ENCODE results near the gene WDR7. TPM values are rescaled to one million over a fixed set of nuclear protein-coding genes. Genes with fewer than 3 reads are reported as not detected.

The WDR7 gene
- total and polyA plus RNA-seq, 2 experiments from 2014 or later, result 7.0 to 14.8 TPM

DNA sequence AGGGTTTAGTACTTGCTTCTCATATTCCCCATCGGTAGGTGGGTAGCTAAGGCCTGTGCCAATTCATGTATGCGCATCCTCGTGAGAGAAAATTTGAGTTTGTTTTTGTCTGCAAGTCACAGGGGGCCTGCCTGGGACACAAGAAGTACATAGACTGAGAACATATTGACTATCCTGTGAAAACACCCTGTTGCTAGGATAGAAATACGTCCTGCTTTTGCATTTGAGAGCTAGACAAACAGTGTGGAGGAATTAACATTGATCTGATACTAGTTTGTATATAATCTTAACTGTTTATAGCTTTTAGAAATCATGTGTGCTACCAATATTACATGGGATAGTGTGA lies 10.9 kb downstream of the WDR7 start:
- no peaks in the 10 kb centered on the region for H4K20me1 ChIP-seq (replicated peaks; ENCODE audit: insufficient read depth)
- no peaks in the 10 kb centered on the region for H3K27me3 ChIP-seq (ENCODE audit: insufficient read depth)
- Mint-ChIP-seq H3K4me3 (no peak overlapping the region), H3K27ac (no peak overlapping the region), H3K36me3 (ENCODE audit: low read depth) (no peaks in the 10 kb centered on the region), H3K27me3 (ENCODE audit: insufficient read depth, low read depth, poor library complexity) (peaks cover under 1% of the 10 kb centered on the region), H3K9me3 (no peaks in the 10 kb centered on the region), H3K4me1 (peaks cover 10% of the 10 kb centered on the region)
- H3K36me3 ChIP-seq (ENCODE audit: insufficient read depth), result no peaks in the 10 kb centered on the region
- no peak overlapping the region for H3K4me3 ChIP-seq
- H3K79me2 ChIP-seq (replicated peaks; ENCODE audit: insufficient read depth), result peaks cover 57% of the 10 kb centered on the region
- DNase-seq (ENCODE audit: low spot score) (no peak), ATAC-seq (no peak)
- no peak for TF ChIP-seq ZNF331 (CRISPR knock-in tag; IDR thresholded peaks at IDR 0.05; ENCODE audit: low read depth)
- no peak for TF ChIP-seq CREB1 (CRISPR knock-in tag; IDR thresholded peaks at IDR 0.05; ENCODE audit: low read depth)
- TF ChIP-seq NANOG (IDR thresholded peaks at IDR 0.05; ENCODE audit: borderline replicate concordance), result no peak
- no peak for TF ChIP-seq ZNF114 (CRISPR knock-in tag; IDR thresholded peaks at IDR 0.05)
- TF ChIP-seq EZH2phosphoT487 (IDR thresholded peaks at IDR 0.05; ENCODE audit: unreplicated experiment), result no peak
- TF ChIP-seq POLR2AphosphoS5 (IDR thresholded peaks at IDR 0.05; ENCODE audit: low read depth), result no peak
- TF ChIP-seq, protein P1, sequence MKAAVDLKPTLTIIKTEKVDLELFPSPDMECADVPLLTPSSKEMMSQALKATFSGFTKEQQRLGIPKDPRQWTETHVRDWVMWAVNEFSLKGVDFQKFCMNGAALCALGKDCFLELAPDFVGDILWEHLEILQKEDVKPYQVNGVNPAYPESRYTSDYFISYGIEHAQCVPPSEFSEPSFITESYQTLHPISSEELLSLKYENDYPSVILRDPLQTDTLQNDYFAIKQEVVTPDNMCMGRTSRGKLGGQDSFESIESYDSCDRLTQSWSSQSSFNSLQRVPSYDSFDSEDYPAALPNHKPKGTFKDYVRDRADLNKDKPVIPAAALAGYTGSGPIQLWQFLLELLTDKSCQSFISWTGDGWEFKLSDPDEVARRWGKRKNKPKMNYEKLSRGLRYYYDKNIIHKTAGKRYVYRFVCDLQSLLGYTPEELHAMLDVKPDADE (IDR thresholded peaks at IDR 0.05), result no peak
- TF ChIP-seq, protein P2, sequence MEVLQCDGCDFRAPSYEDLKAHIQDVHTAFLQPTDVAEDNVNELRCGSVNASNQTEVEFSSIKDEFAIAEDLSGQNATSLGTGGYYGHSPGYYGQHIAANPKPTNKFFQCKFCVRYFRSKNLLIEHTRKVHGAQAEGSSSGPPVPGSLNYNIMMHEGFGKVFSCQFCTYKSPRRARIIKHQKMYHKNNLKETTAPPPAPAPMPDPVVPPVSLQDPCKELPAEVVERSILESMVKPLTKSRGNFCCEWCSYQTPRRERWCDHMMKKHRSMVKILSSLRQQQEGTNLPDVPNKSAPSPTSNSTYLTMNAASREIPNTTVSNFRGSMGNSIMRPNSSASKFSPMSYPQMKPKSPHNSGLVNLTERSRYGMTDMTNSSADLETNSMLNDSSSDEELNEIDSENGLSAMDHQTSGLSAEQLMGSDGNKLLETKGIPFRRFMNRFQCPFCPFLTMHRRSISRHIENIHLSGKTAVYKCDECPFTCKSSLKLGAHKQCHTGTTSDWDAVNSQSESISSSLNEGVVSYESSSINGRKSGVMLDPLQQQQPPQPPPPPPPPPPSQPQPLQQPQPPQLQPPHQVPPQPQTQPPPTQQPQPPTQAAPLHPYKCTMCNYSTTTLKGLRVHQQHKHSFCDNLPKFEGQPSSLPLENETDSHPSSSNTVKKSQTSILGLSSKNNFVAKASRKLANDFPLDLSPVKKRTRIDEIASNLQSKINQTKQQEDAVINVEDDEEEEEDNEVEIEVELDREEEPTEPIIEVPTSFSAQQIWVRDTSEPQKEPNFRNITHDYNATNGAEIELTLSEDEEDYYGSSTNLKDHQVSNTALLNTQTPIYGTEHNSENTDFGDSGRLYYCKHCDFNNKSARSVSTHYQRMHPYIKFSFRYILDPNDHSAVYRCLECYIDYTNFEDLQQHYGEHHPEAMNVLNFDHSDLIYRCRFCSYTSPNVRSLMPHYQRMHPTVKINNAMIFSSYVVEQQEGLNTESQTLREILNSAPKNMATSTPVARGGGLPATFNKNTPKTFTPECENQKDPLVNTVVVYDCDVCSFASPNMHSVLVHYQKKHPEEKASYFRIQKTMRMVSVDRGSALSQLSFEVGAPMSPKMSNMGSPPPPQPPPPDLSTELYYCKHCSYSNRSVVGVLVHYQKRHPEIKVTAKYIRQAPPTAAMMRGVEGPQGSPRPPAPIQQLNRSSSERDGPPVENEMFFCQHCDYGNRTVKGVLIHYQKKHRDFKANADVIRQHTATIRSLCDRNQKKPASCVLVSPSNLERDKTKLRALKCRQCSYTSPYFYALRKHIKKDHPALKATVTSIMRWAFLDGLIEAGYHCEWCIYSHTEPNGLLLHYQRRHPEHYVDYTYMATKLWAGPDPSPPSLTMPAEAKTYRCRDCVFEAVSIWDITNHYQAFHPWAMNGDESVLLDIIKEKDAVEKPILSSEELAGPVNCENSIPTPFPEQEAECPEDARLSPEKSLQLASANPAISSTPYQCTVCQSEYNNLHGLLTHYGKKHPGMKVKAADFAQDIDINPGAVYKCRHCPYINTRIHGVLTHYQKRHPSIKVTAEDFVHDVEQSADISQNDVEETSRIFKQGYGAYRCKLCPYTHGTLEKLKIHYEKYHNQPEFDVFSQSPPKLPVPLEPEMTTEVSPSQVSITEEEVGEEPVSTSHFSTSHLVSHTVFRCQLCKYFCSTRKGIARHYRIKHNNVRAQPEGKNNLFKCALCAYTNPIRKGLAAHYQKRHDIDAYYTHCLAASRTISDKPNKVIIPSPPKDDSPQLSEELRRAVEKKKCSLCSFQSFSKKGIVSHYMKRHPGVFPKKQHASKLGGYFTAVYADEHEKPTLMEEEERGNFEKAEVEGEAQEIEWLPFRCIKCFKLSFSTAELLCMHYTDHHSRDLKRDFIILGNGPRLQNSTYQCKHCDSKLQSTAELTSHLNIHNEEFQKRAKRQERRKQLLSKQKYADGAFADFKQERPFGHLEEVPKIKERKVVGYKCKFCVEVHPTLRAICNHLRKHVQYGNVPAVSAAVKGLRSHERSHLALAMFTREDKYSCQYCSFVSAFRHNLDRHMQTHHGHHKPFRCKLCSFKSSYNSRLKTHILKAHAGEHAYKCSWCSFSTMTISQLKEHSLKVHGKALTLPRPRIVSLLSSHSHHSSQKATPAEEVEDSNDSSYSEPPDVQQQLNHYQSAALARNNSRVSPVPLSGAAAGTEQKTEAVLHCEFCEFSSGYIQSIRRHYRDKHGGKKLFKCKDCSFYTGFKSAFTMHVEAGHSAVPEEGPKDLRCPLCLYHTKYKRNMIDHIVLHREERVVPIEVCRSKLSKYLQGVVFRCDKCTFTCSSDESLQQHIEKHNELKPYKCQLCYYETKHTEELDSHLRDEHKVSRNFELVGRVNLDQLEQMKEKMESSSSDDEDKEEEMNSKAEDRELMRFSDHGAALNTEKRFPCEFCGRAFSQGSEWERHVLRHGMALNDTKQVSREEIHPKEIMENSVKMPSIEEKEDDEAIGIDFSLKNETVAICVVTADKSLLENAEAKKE (CRISPR knock-in tag; IDR thresholded peaks at IDR 0.05), result no peak
- TF ChIP-seq EZH2 (IDR thresholded peaks at IDR 0.05; ENCODE audit: low read depth, unreplicated experiment), result no peak
- no peak for TF ChIP-seq JUNB (IDR thresholded peaks at IDR 0.05; ENCODE audit: unreplicated experiment)
- H3K9me2 ChIP-seq (ENCODE audit: insufficient read depth), result no peaks in the 10 kb centered on the region
- H3K27ac ChIP-seq (ENCODE audit: low read depth), result no peak overlapping the region
- H2AFZ ChIP-seq, result no peak overlapping the region
- H3F3A ChIP-seq (replicated peaks; ENCODE audit: low read depth), result no peaks in the 10 kb centered on the region
- no peaks in the 10 kb centered on the region for H3K4me1 ChIP-seq (ENCODE audit: insufficient read depth)
- no peak overlapping the region for H3K4me2 ChIP-seq
